GM19395 (cell line): ENCODE measurements around the gene VPS13C.
A peak's percentile ranks its signal among the peaks of the same experiment; 100 is the strongest.

Experiments used
- ATAC-seq: cut with Tn5 transposase; IDR thresholded peaks from one replicate; pipeline ENCODE4 v1.9.1; 2021; ENCODE audit warnings: mild to moderate bottlenecking, moderate library complexity; ENCODE audit not compliant: unreplicated experiment

The VPS13C gene

DNA sequence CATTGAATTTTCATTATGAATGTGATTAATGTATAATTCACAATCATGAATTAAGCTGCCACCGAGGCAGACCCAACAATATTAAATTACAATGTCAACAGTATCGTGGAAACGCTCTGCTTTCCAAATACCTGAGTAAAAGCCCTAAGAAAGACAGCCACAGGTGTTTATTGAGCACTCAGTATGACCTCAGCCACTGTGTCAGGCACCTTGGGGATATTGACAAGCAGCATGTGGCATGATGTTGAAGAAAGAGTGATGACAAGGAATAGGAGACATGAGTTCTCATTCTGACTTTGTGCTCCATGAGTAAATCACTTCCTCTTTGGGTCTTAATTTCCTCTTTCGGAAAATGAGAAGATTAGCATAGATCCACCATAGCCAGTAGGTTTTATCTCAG, 19.3 kb upstream of the VPS13C start:
- no peak for ATAC-seq

GRCh38 chr15:62075595-62076277, 15.5 kb upstream of the VPS13C start:
- ATAC-seq, result no peak

- ATAC-seq, result no peak
These were observed 11.6 kb upstream of the VPS13C start for GRCh38 chr15:62071711-62072308.

DNA sequence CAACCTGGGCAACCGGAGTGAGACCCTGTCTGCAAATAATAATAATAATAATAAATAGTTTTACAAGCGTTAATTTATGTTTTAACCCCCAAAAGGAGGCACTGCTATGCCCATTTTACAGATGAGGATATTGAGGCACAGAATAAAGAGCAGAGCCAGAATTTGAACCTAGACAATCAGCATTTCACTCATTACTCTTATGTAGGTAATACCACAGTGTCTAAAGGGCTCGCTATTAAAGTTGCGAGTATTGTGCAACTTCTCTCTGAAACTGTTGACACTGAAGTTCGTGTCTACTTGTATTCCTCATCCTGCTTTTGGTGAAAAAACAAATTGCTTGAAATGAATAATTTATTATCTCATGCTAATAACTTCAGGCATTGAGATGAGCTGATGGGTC, 9.3 kb upstream of the VPS13C start:
- no peak for ATAC-seq

- ATAC-seq, result no peak
These were observed 8.5 kb upstream of the VPS13C start for GRCh38 chr15:62068810-62069167.

DNA sequence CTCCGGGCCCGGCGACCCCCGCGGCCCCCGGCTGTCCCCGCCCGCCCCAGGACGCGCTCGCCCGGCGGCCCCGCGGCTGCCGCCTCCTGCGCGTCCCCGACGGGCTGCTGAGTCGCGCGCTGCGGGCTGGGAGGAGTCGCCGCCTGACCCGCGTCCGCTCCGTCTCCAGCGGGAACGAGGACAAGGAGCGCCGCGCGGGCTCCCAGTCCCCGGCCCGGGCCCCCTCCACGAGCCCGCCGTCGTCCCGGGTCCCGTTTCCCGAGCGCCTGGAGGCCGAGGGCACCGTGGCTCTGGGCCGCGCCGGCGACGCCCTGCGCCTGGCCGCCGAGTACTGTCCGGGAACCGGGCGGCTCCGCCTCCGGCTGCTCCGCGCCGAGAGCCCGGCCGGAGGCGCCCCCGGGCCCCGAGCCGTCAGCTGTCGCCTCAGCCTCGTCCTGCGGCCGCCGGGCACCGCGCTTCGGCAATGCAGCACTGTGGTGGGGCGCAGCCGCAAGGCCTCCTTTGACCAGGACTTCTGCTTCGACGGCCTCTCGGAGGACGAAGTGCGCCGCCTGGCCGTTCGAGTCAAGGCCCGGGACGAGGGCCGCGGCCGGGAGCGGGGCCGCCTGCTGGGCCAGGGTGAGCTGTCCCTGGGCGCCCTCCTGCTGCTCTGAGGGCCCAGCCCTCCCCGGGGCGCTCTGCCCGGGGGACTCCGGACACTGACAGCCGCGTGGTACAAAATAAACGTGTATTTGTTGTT, 8.0 kb upstream of the VPS13C start:
- ATAC-seq, result no peak

DNA sequence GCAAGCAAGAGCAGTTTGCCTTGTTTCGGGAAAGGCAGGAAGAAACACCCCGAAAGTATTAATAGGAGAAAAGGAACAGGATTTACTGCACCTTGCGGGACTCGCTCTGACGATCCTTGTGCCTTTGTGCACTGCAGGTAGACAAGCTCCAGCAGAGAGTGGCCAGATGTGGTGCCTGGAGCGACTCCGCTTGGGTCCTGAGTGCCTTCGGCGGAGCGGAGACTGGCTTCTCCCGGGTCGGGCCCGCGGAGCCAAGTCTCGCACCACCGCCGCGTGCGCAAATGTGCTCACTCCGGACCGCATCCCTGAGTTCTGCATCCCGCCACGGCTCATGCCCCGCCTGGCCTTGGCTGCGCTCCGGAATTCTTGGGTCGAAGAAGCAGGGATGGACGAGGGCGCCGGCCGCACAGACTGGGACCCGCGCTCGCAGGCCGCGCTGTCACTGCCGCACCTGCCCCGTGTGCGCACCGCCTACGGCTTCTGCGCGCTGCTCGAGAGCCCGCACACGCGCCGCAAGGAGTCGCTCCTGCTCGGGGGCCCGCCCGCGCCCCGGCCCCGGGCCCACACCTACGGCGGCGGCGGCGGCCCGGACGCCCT, 7.3 kb upstream of the VPS13C start:
- no peak for ATAC-seq

GRCh38 chr15:62066663-62067447, 6.6 kb upstream of the VPS13C start, which contains the start of gene C2CD4A:
Gene C2CD4A, plus strand, starts transcription at chr15:62066977. Its CDS starts 637 bp downstream, at chr15:62067614.
- ATAC-seq, result no peak

DNA sequence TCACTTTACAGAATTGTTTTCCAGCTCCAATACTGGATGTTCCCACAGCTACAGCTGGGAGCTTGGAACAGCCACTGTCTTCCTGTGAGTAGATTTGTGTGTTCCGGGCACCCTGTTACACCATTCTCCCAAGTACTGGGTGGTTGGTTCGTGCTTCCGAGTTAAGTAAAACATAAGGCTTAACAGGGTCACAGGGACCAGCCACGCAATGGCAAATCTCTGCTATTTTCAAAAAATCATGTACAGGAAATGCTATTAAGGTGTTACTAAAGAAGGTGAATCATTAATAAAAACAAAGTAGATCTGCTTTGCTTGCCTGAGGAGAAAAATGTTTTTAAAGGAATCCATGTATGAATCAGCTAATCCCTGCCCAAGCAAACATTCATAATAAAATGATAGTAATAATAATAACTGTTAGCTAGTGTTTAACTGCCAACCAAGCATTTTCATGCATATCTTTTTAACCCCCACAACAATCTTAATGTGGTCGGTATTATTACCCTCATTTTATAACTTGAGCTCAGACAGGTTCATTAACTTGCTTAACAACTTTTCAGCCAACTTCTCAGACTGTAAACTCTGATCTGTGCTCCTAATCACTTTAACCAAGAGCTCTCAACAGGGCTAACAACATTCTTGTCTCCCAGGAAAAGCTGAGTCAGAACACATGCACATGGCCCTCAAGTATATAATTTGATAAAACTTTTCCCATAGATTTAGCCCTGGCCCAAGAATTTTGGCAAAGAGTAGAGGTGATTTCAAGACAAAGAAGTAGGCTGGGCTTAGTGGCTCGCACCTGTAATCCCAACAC, 3.8 kb upstream of the VPS13C start:
- ATAC-seq, result no peak

DNA sequence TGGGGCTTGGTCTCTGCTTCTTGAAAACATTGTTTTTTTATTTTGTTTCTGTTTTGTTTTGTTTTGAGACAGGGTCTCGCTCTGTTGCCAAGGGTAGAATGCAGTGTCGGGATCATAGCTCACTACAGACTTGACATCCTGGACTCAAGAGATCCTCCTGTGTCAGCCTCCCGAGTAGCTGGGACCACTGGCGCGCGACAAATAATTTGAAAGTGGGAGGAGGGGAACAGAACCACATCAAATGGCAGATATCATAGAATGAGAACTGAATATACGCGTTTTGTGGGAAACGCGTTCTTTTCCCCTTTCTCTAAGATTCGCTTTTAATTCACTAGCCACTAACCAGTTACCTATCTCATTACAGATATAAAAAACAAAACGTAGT, 641 bp upstream of the VPS13C start:
- ATAC-seq, result peak; percentile 1

DNA sequence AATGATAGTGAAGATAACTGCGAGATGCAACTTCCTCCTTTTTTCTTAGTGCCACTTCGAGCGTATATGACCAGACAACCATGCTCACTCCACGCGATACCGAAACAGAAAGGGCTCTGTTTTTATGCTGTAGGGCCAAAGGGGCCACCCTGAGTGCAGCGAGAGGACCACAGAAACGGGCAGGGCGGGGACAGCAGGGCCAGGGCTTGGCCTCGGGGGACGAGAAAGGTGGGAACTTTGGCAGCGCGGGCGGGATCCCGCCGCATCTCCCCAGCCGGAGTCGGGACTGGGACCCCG, 483 bp downstream of the VPS13C start:
- ATAC-seq, result peak; percentile 79

- no peak for ATAC-seq
These were observed 985 bp downstream of the VPS13C start for GRCh38 chr15:62059108-62059815.

DNA sequence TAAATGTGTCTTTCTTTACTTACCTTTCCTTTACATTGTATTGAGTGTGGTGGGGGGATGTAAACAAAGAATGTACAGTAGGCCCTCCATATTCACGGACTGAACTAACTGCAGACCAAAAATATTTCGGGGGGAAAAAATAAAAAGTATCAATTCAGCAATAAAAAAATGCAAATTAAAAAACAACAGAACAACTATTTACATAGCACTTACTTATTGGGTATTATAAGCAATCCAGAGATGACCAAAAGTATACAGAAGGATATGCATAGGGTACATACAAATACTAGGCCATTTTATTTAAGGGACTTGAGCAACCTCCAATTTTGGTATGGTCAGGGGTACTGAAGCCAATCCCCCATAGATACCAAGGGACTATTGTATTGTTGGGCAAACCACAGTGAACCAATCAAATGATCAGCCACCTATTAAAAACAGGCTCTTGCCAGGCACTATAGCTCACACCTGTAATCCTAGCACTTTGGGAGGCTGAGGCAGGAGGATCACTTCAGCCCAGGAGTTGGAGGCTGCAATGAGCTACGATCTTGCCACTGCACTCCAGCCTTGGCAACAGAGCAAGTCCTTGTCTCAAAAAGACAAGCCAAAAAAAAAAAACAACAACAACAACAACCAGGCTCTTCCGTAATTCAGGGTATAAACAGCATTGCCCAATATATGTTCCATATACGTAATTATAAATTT, 1.8 kb downstream of the VPS13C start:
- ATAC-seq, result no peak

- no peak for ATAC-seq
These were observed 2.8 kb downstream of the VPS13C start for GRCh38 chr15:62057341-62057980.

- no peak for ATAC-seq
These were observed 5.3 kb downstream of the VPS13C start for GRCh38 chr15:62054979-62055378.

- ATAC-seq, result no peak
These were observed 6.7 kb downstream of the VPS13C start for GRCh38 chr15:62053439-62054085.

GRCh38 chr15:62052713-62053112, 7.5 kb downstream of the VPS13C start:
- ATAC-seq, result no peak

GRCh38 chr15:62051166-62051565, 9.1 kb downstream of the VPS13C start:
- no peak for ATAC-seq
